Peyer's patch (tissue), 4 donors: Measurements from ENCODE around the gene MAP2K7. TPM values are rescaled to one million over a fixed set of nuclear protein-coding genes. Genes with fewer than 3 reads are reported as not detected.
A peak's percentile ranks its signal among the peaks of the same experiment; 100 is the strongest.

Source experiments
- DNase-seq, 3 donors: peaks; one replicate each; pipeline ENCODE4 v3.0.0-alpha.2; 2017 to 2019
- H3K27ac ChIP-seq, 4 donors: fragments of 200-600 bp; sonication (generic); one replicate each; pipeline ENCODE4 v1.5.1; 2016 to 2019
- H3K27me3 ChIP-seq, 2 donors: fragments of 200-600 bp; sonication (generic); one replicate each; pipeline ENCODE4 v1.5.1; 2019
- H3K36me3 ChIP-seq, 3 donors: fragments of 200-600 bp; sonication (generic); one replicate each; pipeline ENCODE4 v1.5.1; 2016 to 2019
- H3K4me1 ChIP-seq, 4 donors: fragments of 200-600 bp; sonication (generic); one replicate each; pipeline ENCODE4 v1.5.1; 2016 to 2019
- H3K4me3 ChIP-seq, 4 donors: fragments of 200-600 bp; sonication (generic); 1 replicate in 3 of 4; 2 replicates in 1 of 4; pipeline ENCODE4 v1.5.1; 2016 to 2019; ENCODE audit warnings: mild to moderate bottlenecking in 1 of 4
- H3K9me3 ChIP-seq, 4 donors: fragments of 200-600 bp; sonication (generic); one replicate each; pipeline ENCODE4 v1.5.1; 2016 to 2019; ENCODE audit warnings: mild to moderate bottlenecking in 1 of 4
- CTCF ChIP-seq, 6 experiments: fragments of 450-650 bp in 4 of 6; fragments of 200-600 bp in 2 of 6; sonication (generic) in 1 of 6; IDR thresholded peaks; one replicate each; pipeline ENCODE4 v1.5.1; 2017 to 2019; ENCODE audit warnings: antibody characterized with exemption in 6 of 6, mild to moderate bottlenecking in 3 of 6, moderate library complexity in 1 of 6
- POLR2A ChIP-seq, 2 donors: fragments of 450-650 bp; IDR thresholded peaks; one replicate each; pipeline ENCODE4 v1.5.1; 2017; ENCODE audit warnings: antibody characterized with exemption in 2 of 2, mild to moderate bottlenecking in 2 of 2, moderate library complexity in 2 of 2
- total RNA-seq, 4 donors: library from RNA; depleted of rRNA; stranded (reverse); fragments of >200 nt; gene quantifications; one replicate each; pipeline ENCODE4 v1.1.0, GENCODE V29; 2016

Gene MAP2K7
- total RNA-seq, 4 donors from 2014 or later, result 16.6 to 39.3 (median 35.0) TPM

GRCh38 chr19:7865262-7865911 lies 38.3 kb upstream of the MAP2K7 start:
- no peaks in the 10 kb centered on the region for H3K36me3 ChIP-seq
- H3K27me3 ChIP-seq, result no peaks in the 10 kb centered on the region
- H3K4me3 ChIP-seq, result no peak overlapping the region
- TF ChIP-seq CTCF (IDR thresholded peaks at IDR 0.05), result no peak
- peak in 1 of 3 donors; percentile 39 for DNase-seq
- peaks cover 5 to 41% (median 23%) of the 10 kb centered on the region in 4 donors for H3K4me1 ChIP-seq
- H3K9me3 ChIP-seq, result no peaks in the 10 kb centered on the region
- no peak overlapping the region for H3K27ac ChIP-seq

- H3K4me1 ChIP-seq, result peaks cover 5 to 43% (median 22%) of the 10 kb centered on the region in 4 donors
- no peaks in the 10 kb centered on the region for H3K27me3 ChIP-seq
Measured at GRCh38 chr19:7866399-7867091, 37.1 kb upstream of the MAP2K7 start.

GRCh38 chr19:7867092-7867844 lies 36.4 kb upstream of the MAP2K7 start:
- peaks cover 0 to under 1% of the 10 kb centered on the region in 2 donors for H3K27me3 ChIP-seq

More at GRCh38 chr19:7866399-7867091, 37.1 kb upstream of the MAP2K7 start:
- Histone ChIP-seq H3K36me3 (no peaks in the 10 kb centered on the region), H3K27ac (no peak overlapping the region), H3K4me3 (no peak overlapping the region), H3K9me3 (no peaks in the 10 kb centered on the region)
- TF ChIP-seq CTCF (IDR thresholded peaks at IDR 0.05) (no peak), POLR2A (IDR thresholded peaks at IDR 0.05) (no peak)
- DNase-seq, result peak in 1 of 3 donors; percentile 40

GRCh38 chr19:7868326-7868670 lies 35.4 kb upstream of the MAP2K7 start:
- Histone ChIP-seq H3K27ac (no peak overlapping the region), H3K36me3 (no peaks in the 10 kb centered on the region), H3K9me3 (no peaks in the 10 kb centered on the region), H3K4me1 (peaks cover 5 to 36% (median 12%) of the 10 kb centered on the region in 4 donors), H3K27me3 (peaks cover 0 to 10% of the 10 kb centered on the region in 2 donors), H3K4me3 (peak overlapping the region; percentile 34 to 66 (median 54))
- no peak for TF ChIP-seq POLR2A (IDR thresholded peaks at IDR 0.05)
- no peak for TF ChIP-seq CTCF (IDR thresholded peaks at IDR 0.05)
- DNase-seq, result peak in 1 of 3 donors; percentile 57

More at GRCh38 chr19:7867092-7867844, 36.4 kb upstream of the MAP2K7 start:
- Histone ChIP-seq H3K36me3 (no peaks in the 10 kb centered on the region), H3K4me3 (no peak overlapping the region), H3K4me1 (peaks cover 5 to 43% (median 15%) of the 10 kb centered on the region in 4 donors), H3K27ac (no peak overlapping the region), H3K9me3 (no peaks in the 10 kb centered on the region)
- TF ChIP-seq POLR2A (IDR thresholded peaks at IDR 0.05) (no peak), CTCF (IDR thresholded peaks at IDR 0.05) (no peak)
- peak in 1 of 3 donors; percentile 39 for DNase-seq

GRCh38 chr19:7868671-7869452 lies 34.8 kb upstream of the MAP2K7 start:
- Histone ChIP-seq H3K36me3 (no peaks in the 10 kb centered on the region), H3K27ac (peak overlapping the region; percentile 23 to 81 (median 64)), H3K4me3 (peak overlapping the region; percentile 34 to 66 (median 54)), H3K9me3 (no peaks in the 10 kb centered on the region), H3K27me3 (peaks cover 0 to 16% of the 10 kb centered on the region in 2 donors), H3K4me1 (peaks cover 5 to 40% (median 14%) of the 10 kb centered on the region in 4 donors)
- peak; percentile 71 to 90 (median 86) for DNase-seq
- TF ChIP-seq POLR2A (IDR thresholded peaks at IDR 0.05) (peak in 1 of 2 donors; percentile 20), CTCF (IDR thresholded peaks at IDR 0.05) (peak; percentile 88 to 95 (median 92))
